ENCODE measurements around the gene TMEM252. TPM values are rescaled to one million over a fixed set of nuclear protein-coding genes. Genes with fewer than 3 reads are reported as not detected.

The TMEM252 gene
- total RNA-seq, 1 donor from 2014 or later, result not detected

DNA sequence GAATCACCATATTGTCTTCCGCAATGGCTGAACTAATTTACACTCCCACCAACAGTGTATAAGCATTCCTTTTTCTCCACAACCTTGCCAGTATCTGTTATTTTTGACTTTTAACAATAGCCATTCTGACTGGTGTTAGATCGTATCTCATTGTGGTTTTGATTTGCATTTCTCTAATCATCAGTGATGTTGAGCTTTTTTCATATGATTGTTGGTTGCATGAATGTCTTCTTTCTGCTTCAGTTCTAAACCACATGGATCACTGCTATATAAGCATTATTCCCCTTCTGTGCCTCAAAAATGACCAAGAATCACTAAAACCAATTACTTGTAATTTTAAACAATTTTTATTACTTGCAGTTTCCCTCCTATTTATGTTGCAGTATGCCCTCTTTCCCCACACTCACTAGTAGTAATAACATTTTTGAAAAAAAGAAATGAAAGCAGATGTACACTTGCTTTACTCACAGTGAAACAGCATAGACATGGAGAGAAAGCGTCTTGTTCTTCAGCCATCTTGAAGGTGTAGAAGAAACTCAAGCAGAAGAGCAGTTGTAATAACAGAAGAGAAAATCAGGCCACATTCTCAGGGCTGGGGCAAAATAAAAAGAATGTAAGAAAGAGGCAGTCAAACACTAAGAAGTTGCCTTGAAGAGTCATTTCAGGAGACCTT lies 4.5 kb upstream of the TMEM252 start:
- DNase-seq (ENCODE audit: low read depth in 2 of 2), result no peak

- DNase-seq (ENCODE audit: low read depth in 2 of 2), result peak in 1 of 2 donors; percentile 42
These were observed 885 bp upstream of the TMEM252 start for GRCh38 chr9:68541568-68541967.

DNA sequence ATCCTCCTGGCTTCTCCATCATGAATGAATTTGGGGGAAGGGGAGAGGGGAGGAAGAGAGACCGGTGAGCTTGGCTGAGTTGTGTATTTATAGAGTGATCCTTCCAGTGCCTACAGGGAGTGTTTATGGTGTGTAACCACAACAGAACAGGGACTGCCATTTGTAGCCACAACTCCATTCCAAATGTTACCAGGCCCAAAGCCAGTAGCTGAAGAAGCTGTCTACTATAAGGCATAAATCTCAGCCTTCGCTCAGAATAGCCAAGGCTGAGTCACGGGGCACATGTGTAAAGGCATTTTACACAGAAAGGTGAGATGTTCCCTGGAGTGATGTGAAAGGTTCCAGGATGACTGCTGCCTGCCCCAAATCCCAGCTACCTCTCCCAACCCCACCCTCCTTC lies 2.5 kb downstream of the TMEM252 start:
- DNase-seq (ENCODE audit: low read depth in 2 of 2), result no peak

GRCh38 chr9:68537616-68537880 lies 3.1 kb downstream of the TMEM252 start:
- no peak for DNase-seq (ENCODE audit: low read depth in 2 of 2)

GRCh38 chr9:68536876-68537615 lies 3.6 kb downstream of the TMEM252 start:
- DNase-seq (ENCODE audit: low read depth in 2 of 2), result no peak

- no peak for DNase-seq (ENCODE audit: low read depth in 2 of 2)
These were observed 7.0 kb downstream of the TMEM252 start for GRCh38 chr9:68533678-68534077.

DNA sequence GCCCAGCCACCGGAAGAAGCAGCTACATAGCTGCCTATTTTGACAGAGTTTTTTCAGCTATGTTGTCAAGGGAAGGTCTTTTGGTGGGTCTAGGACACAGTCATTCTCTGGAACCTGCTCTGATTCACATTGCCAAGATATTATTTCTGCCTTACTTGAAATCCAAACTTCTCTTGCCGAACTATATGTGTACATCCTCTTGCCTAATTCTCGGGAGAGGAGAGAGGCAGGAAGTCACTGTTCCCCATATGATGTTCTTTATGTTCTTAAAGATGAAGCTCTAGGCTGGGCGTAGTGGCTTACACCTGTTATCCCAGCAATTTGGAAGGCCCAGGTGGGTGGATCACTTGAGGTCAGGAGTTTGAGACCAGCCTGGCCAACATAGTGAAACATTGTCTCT lies 8.6 kb downstream of the TMEM252 start:
- no peak for DNase-seq (ENCODE audit: low read depth in 2 of 2)

GRCh38 chr9:68530618-68531017 lies 10.1 kb downstream of the TMEM252 start:
- peak in 1 of 2 donors; percentile 80 for DNase-seq (ENCODE audit: low read depth in 2 of 2)

GRCh38 chr9:68523367-68523936 lies 17.2 kb downstream of the TMEM252 start:
- DNase-seq (ENCODE audit: low read depth in 2 of 2), result no peak

- no peak for DNase-seq (ENCODE audit: low read depth in 2 of 2)
These were observed 17.7 kb downstream of the TMEM252 start for GRCh38 chr9:68522954-68523353.

DNA sequence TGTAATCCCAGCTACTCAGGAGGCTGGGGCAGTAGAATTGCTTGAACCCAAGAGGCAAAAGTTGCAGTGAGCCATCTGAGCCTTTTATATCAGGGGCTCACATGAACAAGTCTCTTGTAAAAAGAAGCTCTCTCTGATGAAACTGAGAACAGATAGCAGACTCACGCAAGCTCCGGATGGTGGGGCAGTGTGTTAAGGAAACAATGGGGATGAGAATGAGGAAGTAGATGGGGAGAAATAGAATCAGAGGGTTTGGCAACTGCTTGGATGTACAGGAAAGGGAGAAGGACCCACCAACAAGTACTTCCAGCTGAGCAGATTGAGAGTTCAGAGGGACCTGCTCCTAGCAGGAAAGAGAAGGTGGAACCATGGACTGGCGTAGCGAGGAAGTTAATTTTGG lies 18.6 kb downstream of the TMEM252 start:
- no peak for DNase-seq (ENCODE audit: low read depth in 2 of 2)

DNA sequence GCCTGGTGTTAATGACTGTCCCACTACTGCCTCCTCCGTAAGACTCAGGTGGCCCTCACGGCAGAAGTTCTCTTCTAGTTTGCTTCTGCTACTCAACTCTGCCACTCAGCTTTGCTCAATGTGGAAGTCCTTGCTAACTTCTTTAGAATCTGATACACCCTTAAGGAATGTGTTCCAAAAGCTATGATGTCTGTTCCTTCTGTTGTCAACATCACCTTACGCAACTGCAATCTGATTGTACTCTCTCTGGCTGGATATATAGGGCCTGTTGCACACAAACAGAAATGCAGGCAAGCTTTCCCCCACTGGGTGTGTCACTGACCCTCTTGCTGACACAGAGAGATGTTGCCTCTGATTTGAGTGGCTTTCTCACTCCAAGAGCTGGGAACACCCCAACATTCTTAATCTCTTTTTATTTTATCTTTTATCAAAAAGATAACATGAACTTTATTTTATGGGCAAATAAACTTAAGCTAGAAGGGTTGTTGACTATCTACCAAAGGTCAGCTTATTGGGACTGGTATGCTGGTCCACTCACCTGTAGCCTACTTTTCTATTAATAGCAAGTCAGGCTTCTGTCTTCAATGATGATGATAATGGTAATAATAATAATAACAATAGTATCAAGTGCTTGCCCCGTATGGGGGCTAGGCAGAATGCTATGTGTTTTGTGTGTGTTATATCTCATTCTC lies 25.2 kb downstream of the TMEM252 start:
- DNase-seq (ENCODE audit: low read depth in 2 of 2), result no peak

DNA sequence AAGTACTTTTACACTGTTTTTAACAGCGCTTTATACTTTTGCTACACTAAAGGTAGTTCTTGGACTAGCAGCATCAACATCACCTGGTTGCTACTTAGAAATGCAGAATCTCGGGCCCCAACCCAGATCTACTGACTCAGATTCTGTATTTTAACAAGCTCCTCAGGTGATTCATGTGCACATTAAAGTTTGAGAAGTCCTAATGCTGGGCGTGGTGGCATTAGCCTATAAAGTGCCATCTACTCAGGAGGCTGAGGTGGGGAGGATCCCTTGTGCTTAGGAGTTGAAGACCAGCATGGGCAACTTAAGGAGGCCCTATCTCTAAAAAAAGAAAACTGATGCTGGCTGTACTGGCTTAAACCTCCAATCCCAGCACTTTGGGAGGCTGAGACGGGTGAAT lies 26.7 kb downstream of the TMEM252 start:
- no peak for DNase-seq (ENCODE audit: low read depth in 2 of 2)

DNA sequence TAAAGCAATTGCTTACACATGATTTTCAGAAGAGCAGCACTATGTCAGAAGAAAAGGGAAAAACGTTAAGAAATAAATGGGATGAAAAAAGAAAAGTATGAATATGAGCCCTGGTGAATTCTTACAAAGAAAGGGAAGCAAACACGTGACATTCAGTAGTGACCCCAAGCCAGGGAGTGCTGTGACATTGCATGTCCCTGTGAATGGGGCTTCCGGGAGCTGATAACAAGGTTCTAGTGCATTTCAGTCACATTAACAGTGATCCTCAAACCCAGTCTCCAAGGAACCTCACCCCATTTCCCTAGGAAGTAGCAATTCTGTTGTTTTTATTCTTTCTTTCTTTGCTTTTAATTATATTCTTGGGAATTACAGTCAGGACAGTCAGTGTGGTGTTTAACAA lies 27.3 kb downstream of the TMEM252 start:
- DNase-seq (ENCODE audit: low read depth in 2 of 2), result no peak

- DNase-seq (ENCODE audit: low read depth in 2 of 2), result no peak
These were observed 31.0 kb downstream of the TMEM252 start for GRCh38 chr9:68509689-68510088.

DNA sequence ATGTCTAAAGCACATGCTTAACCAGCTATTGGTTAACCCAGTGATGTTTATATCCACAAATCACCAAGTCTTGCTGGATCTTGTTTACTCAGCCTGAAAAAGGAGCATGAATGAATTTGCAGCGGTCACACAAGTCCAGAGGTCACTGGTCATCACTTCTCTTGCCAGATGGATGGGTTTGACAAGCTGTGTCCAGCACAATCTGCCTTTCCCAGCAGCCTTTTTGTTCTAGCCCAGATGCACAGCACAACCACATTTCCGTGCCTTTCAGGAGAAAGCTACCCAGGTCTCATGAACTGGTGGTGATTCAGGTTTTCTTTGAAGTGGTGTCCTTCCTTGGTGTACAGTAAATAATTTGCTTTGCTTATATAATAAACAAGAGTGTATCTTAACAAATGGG lies 32.1 kb downstream of the TMEM252 start:
- peak in 1 of 2 donors; percentile 48 for DNase-seq (ENCODE audit: low read depth in 2 of 2)

DNA sequence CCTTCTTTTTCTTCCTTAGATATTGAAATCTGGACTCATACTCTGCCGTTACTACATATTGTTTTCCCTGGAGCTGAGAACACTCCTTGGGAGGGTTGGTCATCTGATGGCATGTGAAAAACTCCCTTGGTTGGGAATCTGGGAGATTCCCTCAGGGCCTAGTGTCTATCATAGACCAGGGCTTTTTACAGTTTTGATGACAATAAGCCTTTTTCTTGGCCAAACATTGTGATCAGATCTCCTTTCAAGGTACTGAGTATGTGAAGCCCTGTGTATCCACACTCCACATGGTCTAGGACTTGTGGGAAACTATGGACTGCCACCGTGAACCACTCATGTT lies 32.9 kb downstream of the TMEM252 start:
- no peak for DNase-seq (ENCODE audit: low read depth in 2 of 2)

- peak; percentile 38 to 68 for DNase-seq (ENCODE audit: low read depth in 2 of 2)
These were observed 33.4 kb downstream of the TMEM252 start for GRCh38 chr9:68507130-68507805.

GRCh38 chr9:68506551-68506950 lies 34.1 kb downstream of the TMEM252 start:
- DNase-seq (ENCODE audit: low read depth in 2 of 2), result no peak

GRCh38 chr9:68505681-68506409 lies 34.8 kb downstream of the TMEM252 start:
- peak in 1 of 2 donors; percentile 70 for DNase-seq (ENCODE audit: low read depth in 2 of 2)

DNA sequence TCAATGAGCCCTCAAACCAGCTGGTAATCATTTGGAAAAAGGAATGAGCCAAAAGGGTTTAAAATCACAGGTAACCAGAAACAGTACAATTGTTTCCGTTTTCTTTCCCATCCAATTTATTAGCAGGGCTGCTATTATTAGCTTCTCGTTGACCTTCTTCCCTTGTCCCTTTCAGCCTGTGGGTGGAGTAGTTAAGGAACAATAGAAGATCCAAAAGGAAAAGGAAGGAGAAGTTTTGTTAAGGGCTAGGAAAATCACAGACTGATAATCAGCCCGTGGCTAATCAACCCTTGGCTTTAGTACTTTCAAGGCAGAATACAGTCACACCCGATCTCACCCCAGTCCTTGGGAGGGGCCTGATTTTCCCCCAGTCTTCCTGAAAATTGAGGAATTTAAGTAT lies 38.4 kb downstream of the TMEM252 start:
- DNase-seq (ENCODE audit: low read depth in 2 of 2), result no peak

All from lung microvascular endothelial cell (primary cell).